Measurements from ENCODE around the gene MTA1.

Gene MTA1

GRCh38 chr14:105487986-105488777 is 68.6 kb downstream of the MTA1 start:
- no peak for DNase-seq (ENCODE audit: low read depth)

DNA sequence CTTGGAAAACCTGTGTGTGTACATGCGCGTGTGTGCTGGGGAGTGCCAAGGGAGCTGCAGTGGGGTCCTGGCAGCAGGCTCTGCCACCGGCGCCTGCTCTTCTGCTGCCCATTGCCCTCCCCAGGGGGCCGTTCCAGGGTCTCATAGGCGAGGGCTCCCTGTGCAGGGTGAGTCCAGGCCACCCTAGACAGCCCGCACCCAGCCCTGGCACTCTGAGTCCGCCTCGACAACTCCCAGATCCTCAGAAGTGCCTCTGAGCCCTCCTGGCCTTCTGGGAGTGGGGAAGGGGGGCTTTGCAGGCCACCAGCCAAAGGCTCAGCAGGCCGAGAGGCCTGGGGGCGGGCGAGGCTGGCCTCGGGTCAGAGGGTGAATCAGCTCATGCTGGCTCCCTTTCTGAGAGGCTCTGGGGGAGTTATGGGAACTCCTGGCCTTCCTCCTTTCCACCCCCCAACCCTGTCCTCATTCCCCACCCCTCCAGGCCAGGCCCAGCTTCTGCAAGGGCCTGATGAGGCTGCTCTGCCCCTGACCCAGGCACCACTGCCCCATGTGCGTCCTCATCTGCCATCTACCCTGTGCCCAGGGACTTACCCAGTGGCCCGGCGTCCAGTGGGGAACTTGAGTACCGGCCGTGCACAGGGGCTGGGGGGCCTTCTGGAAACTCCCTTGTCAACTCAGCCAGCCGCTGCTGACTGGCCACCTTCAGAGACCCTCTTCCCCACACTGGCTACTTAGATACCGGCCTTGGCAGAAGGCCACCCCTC is 69.3 kb downstream of the MTA1 start:
- no peak for DNase-seq (ENCODE audit: low read depth)

DNA sequence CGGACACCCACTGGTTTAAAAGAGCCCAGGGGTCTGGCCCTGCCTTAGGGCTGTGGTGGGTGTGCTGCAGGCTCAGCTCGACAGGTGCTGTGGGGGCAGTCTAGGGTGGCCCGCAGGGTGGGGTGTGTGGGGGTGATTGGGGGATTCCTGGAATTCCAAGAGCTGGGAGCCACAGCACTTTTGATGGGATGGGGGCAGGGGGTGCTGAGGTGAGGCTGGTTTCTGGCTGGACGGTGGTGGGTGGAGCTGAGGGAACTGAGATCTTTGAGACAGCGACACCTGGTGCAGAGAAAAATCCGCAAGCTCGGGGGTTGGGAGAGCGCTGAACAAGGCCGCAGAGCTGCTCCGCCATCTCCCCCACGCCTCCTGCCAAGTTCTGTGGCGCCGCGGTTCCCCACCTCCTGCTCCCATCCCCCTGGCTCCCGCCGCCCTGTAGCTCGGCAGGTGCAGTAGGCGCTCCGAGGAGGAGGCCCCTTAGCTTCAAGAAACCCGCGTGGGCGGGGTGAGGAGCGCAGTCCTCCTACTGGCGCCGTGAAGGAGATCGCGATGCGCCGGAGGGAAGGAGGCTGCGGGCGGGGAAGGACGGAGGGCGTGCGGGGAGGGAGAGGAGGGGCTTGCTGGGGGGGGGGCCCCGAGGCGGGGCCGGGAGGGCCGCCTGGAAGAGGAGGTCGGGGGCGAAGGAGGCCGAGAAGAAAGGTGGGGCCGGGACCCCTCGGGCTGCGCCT is 70.1 kb downstream of the MTA1 start:
- DNase-seq (ENCODE audit: low read depth) = peak; percentile 79

DNA sequence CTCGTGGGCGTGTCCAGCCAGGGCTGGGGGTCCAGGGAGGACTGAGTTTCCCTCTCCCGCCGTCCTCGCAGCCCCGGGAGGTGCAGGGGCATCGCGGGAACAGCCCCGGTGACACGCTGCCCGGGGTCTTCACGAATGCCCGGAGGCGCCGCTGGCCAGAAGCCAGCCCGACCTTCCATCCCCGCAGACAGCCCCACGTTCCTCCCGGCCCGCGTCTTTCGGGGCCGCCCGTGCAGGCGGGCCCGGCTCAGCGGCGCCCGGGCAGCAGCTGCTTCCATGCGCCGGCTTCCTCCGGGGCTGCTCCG is 70.6 kb downstream of the MTA1 start:
- DNase-seq (ENCODE audit: low read depth) = no peak

- peak; percentile 100 for DNase-seq (ENCODE audit: low read depth)
Measured at GRCh38 chr14:105490572-105491365, 71.1 kb downstream of the MTA1 start, which contains the start of gene TEDC1. TEDC1 (plus strand) TSS chr14:105491246; CDS start chr14:105491376, 130 bp downstream.

DNA sequence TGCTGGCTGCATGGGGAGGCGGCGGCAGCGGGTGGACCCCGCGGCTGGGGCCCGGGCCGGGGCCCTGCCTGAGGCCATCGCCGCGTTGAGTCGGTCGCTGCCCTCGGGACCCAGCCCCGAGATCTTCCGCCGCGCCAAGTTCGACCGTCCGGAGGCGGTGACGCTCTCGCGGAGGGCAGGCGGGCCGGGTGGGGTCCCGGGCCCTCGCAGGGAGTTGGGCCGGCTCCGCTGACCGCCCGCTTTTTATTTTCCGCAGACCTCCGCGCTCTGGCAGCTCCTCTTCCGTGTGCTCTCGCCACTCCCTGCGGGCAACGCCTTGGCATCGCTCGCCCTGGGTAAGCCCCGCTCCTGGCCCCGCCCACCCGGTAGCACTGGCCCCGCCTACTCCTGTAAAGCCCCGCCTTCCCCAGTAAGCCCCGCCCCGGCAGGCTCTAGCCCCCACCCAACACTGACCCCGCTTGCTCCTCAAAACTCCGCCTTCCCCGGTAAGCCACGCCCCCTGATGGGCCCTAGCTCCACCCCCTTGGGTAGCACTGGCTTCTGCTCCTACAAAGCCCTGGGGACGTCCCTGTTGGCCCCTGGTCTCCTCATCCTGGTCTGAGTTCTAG is 71.8 kb downstream of the MTA1 start:
- peak; percentile 14 for DNase-seq (ENCODE audit: low read depth)

- DNase-seq (ENCODE audit: low read depth) = no peak
Measured at GRCh38 chr14:105492031-105492970, 72.7 kb downstream of the MTA1 start.

- no peak for DNase-seq (ENCODE audit: low read depth)
Measured at GRCh38 chr14:105492971-105493871, 73.6 kb downstream of the MTA1 start.

DNA sequence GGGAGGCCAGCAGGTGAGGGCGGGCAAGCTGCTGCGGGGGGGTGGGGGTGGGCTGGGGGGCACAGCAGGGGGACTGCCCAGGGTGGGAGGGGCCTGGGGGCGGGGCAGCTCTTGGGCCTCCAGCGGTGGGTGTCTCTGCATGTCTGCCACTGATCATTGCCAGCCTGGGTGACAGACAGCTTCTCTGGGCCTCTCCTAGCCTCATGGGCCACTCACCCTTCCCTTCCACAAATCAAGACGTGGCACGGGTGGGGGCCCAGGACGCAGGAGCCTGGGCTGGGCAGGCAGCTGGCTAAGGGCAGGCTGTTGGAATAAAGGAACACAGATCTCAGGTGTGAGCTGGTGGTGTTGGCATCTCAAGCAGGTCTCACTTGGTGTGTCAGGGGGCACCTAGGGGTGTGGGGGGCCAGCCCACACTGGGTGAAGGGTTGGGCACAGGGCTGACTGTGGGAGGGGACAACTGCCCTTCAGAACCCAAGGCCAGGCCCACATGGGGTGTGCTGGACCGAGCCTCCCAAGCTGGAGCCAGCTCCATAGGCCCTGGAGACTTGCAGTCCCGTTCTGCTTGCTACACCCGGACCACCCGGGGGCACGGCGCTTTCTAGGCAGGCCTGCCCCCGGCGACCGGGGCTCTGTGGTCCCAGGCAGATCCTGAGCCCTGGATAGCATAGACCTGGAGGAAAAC is 74.4 kb downstream of the MTA1 start:
- no peak for DNase-seq (ENCODE audit: low read depth)

- no peak for DNase-seq (ENCODE audit: low read depth)
Measured at GRCh38 chr14:105494606-105494929, 74.9 kb downstream of the MTA1 start.

DNA sequence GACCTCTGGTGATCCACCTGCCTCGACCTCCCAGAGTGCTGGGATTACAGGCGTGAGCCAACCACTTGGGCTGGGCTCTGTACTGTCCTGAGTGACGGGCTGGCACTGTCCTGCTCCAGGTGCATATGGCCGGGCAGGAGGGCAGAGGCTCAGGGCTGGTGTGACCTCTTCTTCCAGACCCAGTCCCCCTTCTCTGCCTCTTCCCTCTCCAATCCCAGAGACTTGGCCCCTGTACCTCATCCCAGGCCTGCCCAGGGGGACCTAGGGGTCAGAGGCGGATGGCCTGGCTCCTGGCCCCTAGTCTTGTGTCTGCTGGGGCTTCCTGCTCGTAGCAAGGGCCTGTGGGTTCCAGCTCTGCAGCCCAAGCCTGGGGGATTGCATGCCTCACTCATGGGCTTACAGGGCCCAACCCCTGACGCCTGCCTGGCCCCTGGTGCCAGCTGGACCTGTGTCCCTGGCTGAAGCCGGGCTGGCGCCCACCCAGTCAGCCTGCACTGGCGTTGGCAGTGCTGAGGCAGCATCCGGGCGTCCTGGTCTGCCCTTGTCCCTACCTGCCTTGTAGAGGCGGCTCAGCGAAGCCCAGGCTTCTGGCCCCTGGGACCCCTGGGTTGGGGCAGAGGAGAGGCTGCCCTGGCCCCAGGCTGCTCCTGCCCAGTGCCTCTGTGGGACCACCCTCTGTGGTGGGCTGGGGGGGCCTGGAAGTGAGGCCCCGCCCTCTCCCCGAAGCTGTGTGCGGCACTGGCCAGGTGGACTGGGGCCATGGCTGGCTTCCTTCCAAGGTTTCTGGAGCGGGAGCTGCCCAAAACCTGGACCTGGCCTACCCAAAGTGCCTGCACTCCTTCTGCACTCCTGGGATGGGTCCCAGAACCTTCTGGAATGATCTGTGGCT is 75.7 kb downstream of the MTA1 start:
- no peak for DNase-seq (ENCODE audit: low read depth)

- no peak for DNase-seq (ENCODE audit: low read depth)
Measured at GRCh38 chr14:105495990-105496830, 76.6 kb downstream of the MTA1 start.

GRCh38 chr14:105496831-105497591 is 77.4 kb downstream of the MTA1 start:
- no peak for DNase-seq (ENCODE audit: low read depth)

GRCh38 chr14:105497671-105498429 is 78.2 kb downstream of the MTA1 start:
- DNase-seq (ENCODE audit: low read depth) = no peak

Data from amniotic epithelial cell (primary cell).